Esophagus squamous epithelium (tissue), 5 donors: Measurements from ENCODE around the gene PICK1. TPM values are rescaled to one million over a fixed set of nuclear protein-coding genes. Genes with fewer than 3 reads are reported as not detected.

ENCODE experiments used
- DNase-seq: peaks from one replicate; lab custom pipeline; 2025; lab: John Stamatoyannopoulos, UW
- H3K27ac ChIP-seq, 4 donors: fragments of 200-600 bp; sonication (generic); one replicate each; pipeline ENCODE4 v1.5.1; 2016 to 2019; ENCODE audit warnings: mild to moderate bottlenecking in 1 of 4
- H3K27me3 ChIP-seq, 4 donors: fragments of 200-600 bp; sonication (generic); 1 replicate in 3 of 4; 2 replicates in 1 of 4; pipeline versions ENCODE4 v1.5.1 to v1.6.0; 2017 to 2021; ENCODE audit warnings: antibody characterized with exemption in 1 of 4
- H3K36me3 ChIP-seq, 3 donors: fragments of 200-600 bp; sonication (generic); one replicate each; pipeline ENCODE4 v1.5.1; 2016 to 2019
- H3K4me1 ChIP-seq, 3 donors: fragments of 200-600 bp; sonication (generic); one replicate each; pipeline ENCODE4 v1.5.1; 2017 to 2019
- H3K4me3 ChIP-seq, 4 donors: fragments of 200-600 bp; sonication (generic); 1 replicate in 3 of 4; 2 replicates in 1 of 4; pipeline ENCODE4 v1.5.1; 2016 to 2019; ENCODE audit warnings: mild to moderate bottlenecking in 2 of 4, moderate library complexity in 1 of 4
- H3K9me3 ChIP-seq, 3 donors: fragments of 200-600 bp; sonication (generic); one replicate each; pipeline ENCODE4 v1.5.1; 2016 to 2019
- CTCF ChIP-seq, 6 experiments: fragments of 450-650 bp in 4 of 6; fragments of 200-600 bp in 2 of 6; sonication (generic) in 2 of 6; IDR thresholded peaks; one replicate each; pipeline ENCODE4 v1.5.1; 2016 to 2019; ENCODE audit warnings: antibody characterized with exemption in 6 of 6, mild to moderate bottlenecking in 4 of 6, moderate library complexity in 4 of 6
- POLR2A ChIP-seq, 4 donors: fragments of 450-650 bp; IDR thresholded peaks; one replicate each; pipeline ENCODE4 v1.6.1; 2017; ENCODE audit warnings: antibody characterized with exemption in 4 of 4, mild to moderate bottlenecking in 4 of 4, moderate library complexity in 3 of 4
- WGBS, 2 donors: methylation state at CpG; one replicate each; pipeline ENCODE4 v1.1.5; 2018; 5-methylcytosine and 5-hydroxymethylcytosine counted together
- intact Hi-C: fragments of 100-400 bp; cut with DNase I; formaldehyde crosslinking; loops from one replicate; pipeline ENCODE4 v1.15.0; 2022
- total RNA-seq, 4 donors: library from RNA; depleted of rRNA; stranded (reverse); fragments of >200 nt; gene quantifications; one replicate each; pipeline ENCODE4 v1.1.0, GENCODE V29; 2016
- donor health status: DM: yes; HTN: yes; CAD: no.

PICK1 gene
- total RNA-seq, 4 donors from 2014 or later, result 26.3 to 53.1 (median 31.2) TPM

GRCh38 chr22:38032681-38033521, 24.3 kb upstream of the PICK1 start:
- 86 to 96% methylated on average over 4 to 7 of the region's 19 CpGs for WGBS, 2 donors

GRCh38 chr22:38033522-38034277, 23.5 kb upstream of the PICK1 start:
- 65 to 67% methylated on average over 8 to 19 of the region's 27 CpGs for WGBS, 2 donors
- no peak for DNase-seq
- intact Hi-C loops, result no loop called here

More at GRCh38 chr22:38032681-38033521, 24.3 kb upstream of the PICK1 start:
- Histone ChIP-seq H3K27ac (peak overlapping the region in 3 of 4 donors; percentile 44 to 81 (median 65)), H3K9me3 (no peaks in the 10 kb centered on the region), H3K4me3 (no peak overlapping the region), H3K36me3 (no peaks in the 10 kb centered on the region), H3K4me1 (peaks cover 17 to 36% (median 20%) of the 10 kb centered on the region in 3 donors), H3K27me3 (no peaks in the 10 kb centered on the region)
- no peak for DNase-seq
- TF ChIP-seq CTCF (IDR thresholded peaks at IDR 0.05), result no peak
- TF ChIP-seq POLR2A (IDR thresholded peaks at IDR 0.05), result no peak
- intact Hi-C loops, result no loop called here

GRCh38 chr22:38034278-38034882, 22.8 kb upstream of the PICK1 start:
- H3K4me3 ChIP-seq, result peak overlapping the region in 1 of 4 donors; percentile 3
- TF ChIP-seq CTCF (IDR thresholded peaks at IDR 0.05) (peak in 1 of 6 experiments; percentile 11), POLR2A (IDR thresholded peaks at IDR 0.05) (no peak)
- DNase-seq, result no peak
- H3K4me1 ChIP-seq, result peaks cover 17 to 36% (median 20%) of the 10 kb centered on the region in 3 donors
- no peaks in the 10 kb centered on the region for H3K27me3 ChIP-seq
- WGBS, 2 donors, result 8 to 28% methylated on average over 2 to 8 of the region's 15 CpGs
- H3K27ac ChIP-seq, result peak overlapping the region; percentile 47 to 81 (median 66)
- H3K9me3 ChIP-seq, result no peaks in the 10 kb centered on the region
- intact Hi-C loops, result no loop called here
- H3K36me3 ChIP-seq, result no peaks in the 10 kb centered on the region

More at GRCh38 chr22:38033522-38034277, 23.5 kb upstream of the PICK1 start:
- no peak for TF ChIP-seq POLR2A (IDR thresholded peaks at IDR 0.05)
- no peak for TF ChIP-seq CTCF (IDR thresholded peaks at IDR 0.05)
- Histone ChIP-seq H3K4me3 (peak overlapping the region in 1 of 4 donors; percentile 3), H3K27me3 (no peaks in the 10 kb centered on the region), H3K36me3 (no peaks in the 10 kb centered on the region), H3K9me3 (no peaks in the 10 kb centered on the region), H3K27ac (peak overlapping the region; percentile 47 to 81 (median 66)), H3K4me1 (peaks cover 17 to 36% (median 20%) of the 10 kb centered on the region in 3 donors)

- H3K27ac ChIP-seq, result peak overlapping the region in 3 of 4 donors; percentile 65 to 81 (median 68)
These were observed 22.2 kb upstream of the PICK1 start for GRCh38 chr22:38034884-38035529.

More at GRCh38 chr22:38034884-38035529, 22.2 kb upstream of the PICK1 start:
- 71 to 93% methylated on average over 7 to 10 of the region's 11 CpGs for WGBS, 2 donors
- no peak for DNase-seq
- Histone ChIP-seq H3K27me3 (no peaks in the 10 kb centered on the region), H3K36me3 (no peaks in the 10 kb centered on the region), H3K4me1 (peaks cover 17 to 34% (median 20%) of the 10 kb centered on the region in 3 donors), H3K4me3 (peak overlapping the region in 1 of 4 donors; percentile 3), H3K9me3 (no peaks in the 10 kb centered on the region)
- TF ChIP-seq POLR2A (IDR thresholded peaks at IDR 0.05), result no peak
- TF ChIP-seq CTCF (IDR thresholded peaks at IDR 0.05), result no peak
- intact Hi-C loops, result no loop called here
